Sigmoid colon (tissue), 4 donors: ENCODE results near the gene NCK1.

ENCODE experiments used
- CTCF ChIP-seq, 4 experiments: fragments of 450-650 bp in 3 of 4; fragments of 200-600 bp in 1 of 4; IDR thresholded peaks; one replicate each; pipeline ENCODE4 v1.5.1; 2016 to 2019; ENCODE audit warnings: antibody characterized with exemption in 4 of 4, mild to moderate bottlenecking in 3 of 4, moderate library complexity in 2 of 4
- EP300 ChIP-seq, 4 donors: sonication (generic); formaldehyde crosslinking; IDR thresholded peaks; one replicate each; pipeline ENCODE4 v1.6.1; 2017; ENCODE audit warnings: antibody characterized with exemption in 4 of 4
- POLR2AphosphoS5 ChIP-seq, 4 donors: sonication (generic); formaldehyde crosslinking; IDR thresholded peaks; one replicate each; pipeline ENCODE4 v1.6.1; 2017; ENCODE audit warnings: antibody characterized with exemption in 4 of 4

GRCh38 chr3:136954980-136955780 is 93.2 kb downstream of the NCK1 start:
- TF ChIP-seq CTCF (IDR thresholded peaks at IDR 0.05) (no peak), POLR2AphosphoS5 (IDR thresholded peaks at IDR 0.05) (no peak), EP300 (IDR thresholded peaks at IDR 0.05) (no peak)
